ENCODE data around the gene ZNF474. TPM values are rescaled to one million over a fixed set of nuclear protein-coding genes. Genes with fewer than 3 reads are reported as not detected.

The ZNF474 gene
- total and polyA plus RNA-seq, 2 of the 8 experiments (the other 6 are each of a cell fraction or from before 2014, with no cell fraction given), result not detected

GRCh38 chr5:122142480-122143164 is 13.3 kb downstream of the ZNF474 start:
- Histone ChIP-seq H4K20me1 (replicated peaks in 1 of 2; ENCODE audit: control insufficient read depth in 1 of 2, insufficient read depth in 2 of 2, low read length in 2 of 2) (no peaks in the 10 kb centered on the region), H3K14ac (ENCODE audit: insufficient read length) (no peak overlapping the region), H2AFZ (ENCODE audit: low read length) (no peak overlapping the region), H3K4ac (replicated peaks; ENCODE audit: insufficient read length, low read depth, low read length) (no peak overlapping the region), H2BK15ac (ENCODE audit: low read length) (no peak overlapping the region), H3K23me2 (ENCODE audit: low read depth, low read length) (no peaks in the 10 kb centered on the region), H3K36me3 (ENCODE audit: control insufficient read depth in 2 of 4, insufficient read depth in 4 of 4, low read length in 3 of 4) (no peaks in the 10 kb centered on the region), H3K23ac (ENCODE audit: insufficient read length) (no peak overlapping the region), H3K79me2 (ENCODE audit: control insufficient read depth in 1 of 2, insufficient read depth in 2 of 2, low read length in 2 of 2) (no peaks in the 10 kb centered on the region), H3K18ac (ENCODE audit: extremely low read depth, low read length) (no peak overlapping the region), H3K4me1 (replicated peaks in 1 of 4; ENCODE audit: control insufficient read depth in 3 of 4, insufficient read depth in 4 of 4, low read length in 3 of 4) (no peaks in the 10 kb centered on the region), H4K91ac (replicated peaks; ENCODE audit: insufficient read length, low read length) (no peak overlapping the region), H2AK5ac (ENCODE audit: low read depth, low read length) (no peak overlapping the region), H4K5ac (ENCODE audit: insufficient read length, low read depth, low read length) (no peak overlapping the region), H3K79me1 (ENCODE audit: low read depth, low read length) (no peaks in the 10 kb centered on the region), H4K8ac (ENCODE audit: extremely low read depth, insufficient read depth, low read length) (no peak overlapping the region), H3K27me3 (replicated peaks in 1 of 4; ENCODE audit: control insufficient read depth in 3 of 4, extremely low read depth in 1 of 4, insufficient read depth in 3 of 4, low read length in 3 of 4) (no peaks in the 10 kb centered on the region), H3K56ac (replicated peaks; ENCODE audit: insufficient read length, low read depth, low read length) (no peak overlapping the region), H2BK120ac (replicated peaks; ENCODE audit: low read depth, low read length) (no peak overlapping the region), H2BK5ac (ENCODE audit: low read depth, low read length) (no peak overlapping the region), H2BK12ac (ENCODE audit: low read depth, low read length) (no peak overlapping the region), H2BK20ac (ENCODE audit: low read length) (no peak overlapping the region), H3K27ac (ENCODE audit: low read depth, low read length) (no peak overlapping the region), H3K4me2 (ENCODE audit: insufficient read depth in 1 of 2, low read depth in 2 of 2, low read length in 2 of 2) (no peak overlapping the region), H3K9me3 (ENCODE audit: insufficient read depth in 2 of 2, low read depth in 1 of 2, low read length in 1 of 2) (no peaks in the 10 kb centered on the region), H3K4me3 (ENCODE audit: extremely low read depth in 1 of 4, insufficient read depth in 2 of 4, low read depth in 3 of 4, low read length in 4 of 4) (no peak overlapping the region), H3K9ac (replicated peaks in 1 of 4; ENCODE audit: extremely low read depth in 1 of 4, low read depth in 3 of 4, low read length in 3 of 4) (no peak overlapping the region)
- POLR2A ChIA-PET (ENCODE audit: partially characterized antibody), result no interaction called here
- CTCF ChIA-PET (ENCODE audit: partially characterized antibody), result interaction anchor here (0.7 to 7.6 kb wide), 4 partner anchors 9 to 132 kb away, joined by 3 to 65 read pairs (median 4); a partner anchor contains a TSS
- DNase-seq (ENCODE audit: low read depth in 1 of 2, low spot score in 2 of 2) (no peak), FAIRE-seq (no peak)
- 88% methylated on average over 6 of the region's 6 CpGs; no CpG with 5 or more reads in 1 of the 2 experiments for WGBS, 2 experiments (ENCODE audit: extremely low coverage in 1 of 2, insufficient coverage in 1 of 2, insufficient read length in 1 of 2, insufficient replicate concordance in 2 of 2, low coverage in 1 of 2, low lambda C conversion rate in 2 of 2, missing lambda C conversion rate in 1 of 2)
- TF ChIP-seq RNF2 (IDR thresholded peaks at IDR 0.05; ENCODE audit: borderline replicate concordance, low read depth, low read length, missing control alignments, poor library complexity, severe bottlenecking) (no peak), HDAC6 (IDR thresholded peaks at IDR 0.05; ENCODE audit: low read depth, low read length) (no peak), CEBPB (IDR thresholded peaks at IDR 0.05; ENCODE audit: low read depth, low read length) (no peak), BRCA1 (IDR thresholded peaks at IDR 0.05; ENCODE audit: low read depth, low read length) (no peak), SIX5 (IDR thresholded peaks at IDR 0.05; ENCODE audit: low read depth, low read length) (no peak), POLR2A (IDR thresholded peaks at IDR 0.05; ENCODE audit: control extremely low read depth in 1 of 2, low read depth in 2 of 2, low read length in 2 of 2) (no peak), KDM5A (IDR thresholded peaks at IDR 0.05; ENCODE audit: low read length) (no peak), SP4 (IDR thresholded peaks at IDR 0.05; ENCODE audit: low read length) (no peak), ATF3 (IDR thresholded peaks at IDR 0.05; ENCODE audit: insufficient read depth, low read depth, low read length) (no peak), RAD21 (IDR thresholded peaks at IDR 0.05 in 1 of 2, conservative IDR thresholded peaks at IDR 0.05 in 1 of 2; ENCODE audit: low read depth in 2 of 2, low read length in 2 of 2) (no peak), POLR2AphosphoS5 (IDR thresholded peaks at IDR 0.05; ENCODE audit: low read depth, low read length) (no peak), EP300 (IDR thresholded peaks at IDR 0.05; ENCODE audit: borderline replicate concordance in 1 of 2, low read depth in 2 of 2, low read length in 2 of 2) (no peak), SP1 (IDR thresholded peaks at IDR 0.05; ENCODE audit: low read depth, low read length) (no peak), BACH1 (IDR thresholded peaks at IDR 0.05; ENCODE audit: low read length) (no peak)

All from H1 (cell line).